HEK293 (cell line): Measurements from ENCODE around the gene RTN4RL2.
"Not testable (repeated sequence)": the region's sequence is repeated elsewhere in the genome, so short reads cannot be mapped to it uniquely, and the experiment has no call there.

Experiments used
- CTCF ChIA-PET: fragments of 350-600 bp; formaldehyde crosslinking; extraction: SDS; loops from one replicate; lab custom pipeline; 2021; ENCODE audit warnings: antibody characterized with exemption; lab: Yijun Ruan, JAX
- POLR2A ChIA-PET: fragments of 300-600 bp; formaldehyde crosslinking; extraction: SDS; loops from one replicate; lab custom pipeline; 2020; ENCODE audit warnings: antibody characterized with exemption, inconsistent platforms; lab: Yijun Ruan, JAX
- H3K27ac ChIP-seq: fragments of 200-500 bp; sonication (Bioruptor generic); 2 replicates; pipeline ENCODE4 v1.5.1; 2014; ENCODE audit warnings: low read depth, low read length, control low read depth, inconsistent platforms; ENCODE audit errors: extremely low read depth
- H3K36me3 ChIP-seq, 2 experiments: fragments of 200-500 bp in 1 of 2; sonication (Bioruptor generic) in 1 of 2; 1 replicate in 1 of 2; 2 replicates in 1 of 2; pipeline ENCODE4 v1.5.1; 2014 to 2017; ENCODE audit warnings: inconsistent platforms in 2 of 2, low read length in 2 of 2; ENCODE audit not compliant: control insufficient read depth in 2 of 2, insufficient read depth in 1 of 2
- H3K4me1 ChIP-seq: fragments of 200-500 bp; sonication (Bioruptor generic); 2 replicates; pipeline ENCODE4 v1.5.1; 2014; ENCODE audit warnings: mild to moderate bottlenecking, low read length, inconsistent platforms; ENCODE audit not compliant: control insufficient read depth, insufficient read depth
- H3K4me3 ChIP-seq: 2 replicates; pipeline ENCODE4 v1.5.1; 2011; ENCODE audit warnings: low read depth, mild to moderate bottlenecking, control low read depth, low read length, moderate library complexity
- H3K9me3 ChIP-seq: fragments of 200-500 bp; sonication (Bioruptor generic); 2 replicates; pipeline ENCODE4 v1.5.1; 2014; ENCODE audit warnings: low read depth, low read length, inconsistent platforms; ENCODE audit not compliant: control insufficient read depth, insufficient read depth
- EGR2 ChIP-seq: fragments of 450-650 bp; formaldehyde crosslinking; IDR thresholded peaks from 2 replicates; pipeline ENCODE4 v1.5.1; 2016; ENCODE audit warnings: low read depth, missing biosample characterization, missing genetic modification characterization
- HOXA7 ChIP-seq: sonication (generic); formaldehyde crosslinking; IDR thresholded peaks from 2 replicates; pipeline ENCODE4 v1.8.1; 2022; ENCODE audit warnings: missing genetic modification reagents, borderline replicate concordance
- IKZF3 ChIP-seq: fragments of 450-650 bp; IDR thresholded peaks from 2 replicates; pipeline ENCODE4 v1.5.0; 2018; ENCODE audit warnings: missing biosample characterization, mild to moderate bottlenecking, missing genetic modification characterization, moderate library complexity
- SCRT1 ChIP-seq: fragments of 450-650 bp; formaldehyde crosslinking; IDR thresholded peaks from 2 replicates; pipeline ENCODE4 v1.5.1; 2016; ENCODE audit warnings: missing biosample characterization, missing genetic modification characterization, borderline replicate concordance
- ZBTB6 ChIP-seq: fragments of 450-650 bp; formaldehyde crosslinking; IDR thresholded peaks from 2 replicates; pipeline ENCODE4 v1.5.1; 2017; ENCODE audit warnings: missing biosample characterization, missing genetic modification characterization
- ZNF140 ChIP-seq: fragments of 450-650 bp; formaldehyde crosslinking; IDR thresholded peaks from 2 replicates; pipeline ENCODE4 v1.5.1; 2016; ENCODE audit warnings: missing biosample characterization, missing genetic modification characterization
- ZNF157 ChIP-seq: fragments of 450-650 bp; formaldehyde crosslinking; IDR thresholded peaks from 2 replicates; pipeline ENCODE4 v1.5.1; 2016; ENCODE audit warnings: missing biosample characterization, missing genetic modification characterization
- ZNF362 ChIP-seq: fragments of 450-650 bp; formaldehyde crosslinking; IDR thresholded peaks from 2 replicates; pipeline ENCODE4 v1.5.1; 2016; ENCODE audit warnings: missing biosample characterization, missing genetic modification characterization
- ZNF48 ChIP-seq: fragments of 450-650 bp; formaldehyde crosslinking; IDR thresholded peaks from 2 replicates; pipeline ENCODE4 v1.5.1; 2016; ENCODE audit warnings: missing biosample characterization, missing genetic modification characterization
- ZNF555 ChIP-seq: fragments of 450-650 bp; formaldehyde crosslinking; conservative IDR thresholded peaks from 2 replicates; pipeline ENCODE4 v1.5.1; 2017; ENCODE audit warnings: missing biosample characterization, mild to moderate bottlenecking, missing genetic modification characterization, inconsistent platforms
- ZNF596 ChIP-seq: fragments of 450-650 bp; IDR thresholded peaks from 2 replicates; pipeline ENCODE4 v1.5.0; 2018; ENCODE audit warnings: missing biosample characterization, mild to moderate bottlenecking, missing genetic modification characterization, moderate library complexity
- ZNF76 ChIP-seq: fragments of 450-650 bp; formaldehyde crosslinking; IDR thresholded peaks from 2 replicates; pipeline ENCODE4; 2016; ENCODE audit warnings: low read depth, missing biosample characterization, missing genetic modification characterization, borderline replicate concordance
- ZNF776 ChIP-seq: fragments of 450-650 bp; formaldehyde crosslinking; IDR thresholded peaks from 2 replicates; pipeline ENCODE4 v1.5.0; 2017; ENCODE audit warnings: missing biosample characterization, missing genetic modification characterization, borderline replicate concordance
- TF ChIP-seq, protein P1 (sequence below): fragments of 450-650 bp; formaldehyde crosslinking; IDR thresholded peaks from 2 replicates; pipeline ENCODE4 v1.5.1; 2016; ENCODE audit warnings: missing biosample characterization, missing genetic modification characterization

Gene RTN4RL2

GRCh38 chr11:57439786-57440185 lies 20.5 kb upstream of the RTN4RL2 start:
- H3K36me3 ChIP-seq, result no peaks in the 10 kb centered on the region
- ChIA-PET POLR2A (no interaction called here), CTCF (no interaction called here)
- no peaks in the 10 kb centered on the region for H3K9me3 ChIP-seq
- no peak overlapping the region for H3K4me3 ChIP-seq
- H3K27ac ChIP-seq, result no peak overlapping the region
- TF ChIP-seq, protein P1, sequence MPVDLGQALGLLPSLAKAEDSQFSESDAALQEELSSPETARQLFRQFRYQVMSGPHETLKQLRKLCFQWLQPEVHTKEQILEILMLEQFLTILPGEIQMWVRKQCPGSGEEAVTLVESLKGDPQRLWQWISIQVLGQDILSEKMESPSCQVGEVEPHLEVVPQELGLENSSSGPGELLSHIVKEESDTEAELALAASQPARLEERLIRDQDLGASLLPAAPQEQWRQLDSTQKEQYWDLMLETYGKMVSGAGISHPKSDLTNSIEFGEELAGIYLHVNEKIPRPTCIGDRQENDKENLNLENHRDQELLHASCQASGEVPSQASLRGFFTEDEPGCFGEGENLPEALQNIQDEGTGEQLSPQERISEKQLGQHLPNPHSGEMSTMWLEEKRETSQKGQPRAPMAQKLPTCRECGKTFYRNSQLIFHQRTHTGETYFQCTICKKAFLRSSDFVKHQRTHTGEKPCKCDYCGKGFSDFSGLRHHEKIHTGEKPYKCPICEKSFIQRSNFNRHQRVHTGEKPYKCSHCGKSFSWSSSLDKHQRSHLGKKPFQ (tag by site-specific recombination), result no peak
- TF ChIP-seq ZNF76, result no peak
- H3K4me1 ChIP-seq, result no peaks in the 10 kb centered on the region

GRCh38 chr11:57440744-57441414 lies 19.4 kb upstream of the RTN4RL2 start:
- H3K9me3 ChIP-seq, result no peaks in the 10 kb centered on the region
- TF ChIP-seq ZNF596 (tag by site-specific recombination), result no peak
- POLR2A ChIA-PET, result no interaction called here
- H3K27ac ChIP-seq, result no peak overlapping the region
- H3K4me1 ChIP-seq, result no peaks in the 10 kb centered on the region
- CTCF ChIA-PET, result interaction anchor here (0.7 to 3.1 kb wide), 2 partner anchors 16 to 1083 kb away, joined by 5 to 19 read pairs; no protein-coding TSS in a partner anchor
- H3K36me3 ChIP-seq, result no peaks in the 10 kb centered on the region
- H3K4me3 ChIP-seq, result no peak overlapping the region

GRCh38 chr11:57444362-57445121 lies 15.8 kb upstream of the RTN4RL2 start:
- H3K36me3 ChIP-seq, result no peaks in the 10 kb centered on the region
- H3K4me3 ChIP-seq, result no peak overlapping the region
- POLR2A ChIA-PET, result interaction anchor here (0.5 kb wide), 1 partner anchor 335 kb away, joined by 3 read pairs; no protein-coding TSS in a partner anchor
- CTCF ChIA-PET, result interaction anchor here (0.7 to 1.1 kb wide), 3 partner anchors 40 to 107 kb away, joined by 3 to 5 read pairs (median 3); no protein-coding TSS in a partner anchor
- H3K27ac ChIP-seq, result no peak overlapping the region
- no peak for TF ChIP-seq ZNF48 (tag by site-specific recombination)
- no peak for TF ChIP-seq ZNF555
- no peak for TF ChIP-seq ZNF362 (tag by site-specific recombination)
- TF ChIP-seq, all 188 proteins: peak for 0
- no peaks in the 10 kb centered on the region for H3K9me3 ChIP-seq
- no peaks in the 10 kb centered on the region for H3K4me1 ChIP-seq

DNA sequence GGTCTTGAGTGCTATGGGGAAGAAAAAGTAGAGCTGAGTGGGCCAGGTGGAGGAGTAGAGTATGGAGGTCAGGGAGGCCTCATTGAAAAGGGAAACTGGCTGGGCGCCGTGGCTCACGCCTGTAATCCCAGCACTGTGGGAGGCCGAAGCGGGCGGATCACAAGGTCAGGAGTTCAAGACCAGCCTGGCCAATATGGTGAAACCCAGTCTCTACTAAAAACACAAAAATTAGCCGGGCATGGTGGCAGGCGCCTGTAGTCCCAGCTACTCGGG lies 15.3 kb upstream of the RTN4RL2 start:
- H3K27ac ChIP-seq, H3K9me3 ChIP-seq, H3K36me3 ChIP-seq, POLR2A ChIA-PET, H3K4me1 ChIP-seq, H3K4me3 ChIP-seq, CTCF ChIA-PET: not testable (repeated sequence)
- TF ChIP-seq EGR2 (tag by site-specific recombination), result peak; percentile 50

DNA sequence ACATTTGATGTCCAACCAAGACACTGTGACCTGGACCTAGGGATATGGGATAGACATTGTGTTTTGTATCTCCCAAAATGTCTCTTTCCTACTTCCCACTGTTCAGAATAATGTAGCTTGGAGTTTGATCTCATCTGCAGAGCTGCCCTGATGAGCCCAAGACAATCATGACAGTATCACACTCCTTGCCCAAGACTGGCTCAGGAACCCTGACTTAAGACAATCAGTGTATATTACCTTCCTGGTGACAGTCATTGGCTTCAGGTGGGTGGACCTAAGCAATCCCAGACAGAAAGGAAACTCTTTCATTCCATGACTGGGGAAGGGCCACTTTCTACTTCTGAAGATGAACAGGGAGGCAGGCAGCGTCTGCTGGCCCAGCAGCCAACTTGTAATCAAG lies 14.3 kb upstream of the RTN4RL2 start:
- H3K4me3 ChIP-seq, result no peak overlapping the region
- POLR2A ChIA-PET, result no interaction called here
- no peak overlapping the region for H3K27ac ChIP-seq
- TF ChIP-seq HOXA7 (CRISPR knock-in tag) (no peak), ZNF157 (no peak), ZNF140 (tag by site-specific recombination) (no peak), ZNF596 (tag by site-specific recombination) (no peak), ZBTB6 (no peak), IKZF3 (no peak), ZNF776 (no peak), SCRT1 (no peak)
- no peaks in the 10 kb centered on the region for H3K4me1 ChIP-seq
- CTCF ChIA-PET, result interaction anchor here (0.7 kb wide), 1 partner anchor 46 kb away, joined by 3 read pairs; no protein-coding TSS in a partner anchor
- no peaks in the 10 kb centered on the region for H3K36me3 ChIP-seq
- H3K9me3 ChIP-seq, result no peaks in the 10 kb centered on the region
